ENCODE data around the gene NACC2.
"Not testable (repeated sequence)": the region's sequence is repeated elsewhere in the genome, so short reads cannot be mapped to it uniquely, and the experiment has no call there.

The NACC2 gene

DNA sequence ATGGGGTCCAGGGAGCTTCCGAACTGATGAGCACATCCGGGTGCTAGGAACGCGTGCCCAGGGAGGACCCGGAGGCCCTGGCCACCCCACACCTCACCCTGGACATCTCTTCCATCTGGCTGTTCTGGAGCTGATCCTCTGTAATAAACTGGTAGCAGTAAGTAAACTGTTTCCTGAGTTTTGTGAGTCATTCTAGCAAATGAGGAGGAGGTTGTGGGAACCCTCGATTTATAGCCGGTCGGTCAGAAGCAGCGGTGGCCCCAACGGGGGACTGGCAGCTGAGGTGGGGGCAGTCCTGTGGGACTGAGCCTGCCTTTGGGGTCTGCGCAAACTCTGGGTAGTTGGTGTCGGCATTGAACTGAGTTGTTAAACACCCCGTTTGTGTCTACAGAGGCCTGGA, 118.6 kb downstream of the NACC2 start:
- DNase-seq (ENCODE audit: low spot score), result no peak

DNA sequence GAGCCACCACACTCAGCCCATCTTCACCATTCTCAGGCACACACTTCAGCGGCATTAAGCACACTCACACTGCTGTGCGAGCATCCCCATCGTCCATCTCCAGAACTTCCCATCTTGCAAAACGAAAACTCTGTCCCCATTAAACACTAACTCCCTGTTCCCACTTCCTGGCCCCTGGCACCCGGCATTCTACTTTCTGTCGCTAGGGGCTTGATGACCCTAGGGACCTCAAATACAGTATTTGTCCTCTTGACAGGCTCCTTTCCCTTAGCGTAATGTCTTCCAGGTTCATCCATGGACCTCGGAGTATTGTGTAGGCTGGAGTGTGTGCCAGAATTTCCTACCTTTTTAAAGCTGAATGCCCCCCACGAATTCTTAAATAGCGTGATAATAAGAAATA, 119.3 kb downstream of the NACC2 start:
- no peak for DNase-seq (ENCODE audit: low spot score)

DNA sequence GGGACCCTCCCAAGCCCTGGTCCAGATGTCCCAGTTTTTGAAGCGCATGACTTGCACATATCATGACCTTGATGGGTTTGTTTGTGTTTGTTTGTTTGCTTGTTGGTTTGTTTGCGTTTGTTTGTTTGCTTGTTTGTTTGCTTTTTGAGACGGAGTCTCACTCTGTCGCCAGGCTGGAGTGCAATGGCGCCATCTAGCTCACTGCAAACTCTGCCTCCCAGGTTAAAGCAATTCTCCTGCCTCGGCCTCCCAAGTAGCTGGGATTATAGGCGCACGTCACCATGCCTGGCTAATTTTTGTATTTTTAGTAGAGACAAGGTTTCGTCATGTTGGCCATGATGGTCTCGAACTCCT, 120.9 kb downstream of the NACC2 start:
- no peak for DNase-seq (ENCODE audit: low spot score)

DNA sequence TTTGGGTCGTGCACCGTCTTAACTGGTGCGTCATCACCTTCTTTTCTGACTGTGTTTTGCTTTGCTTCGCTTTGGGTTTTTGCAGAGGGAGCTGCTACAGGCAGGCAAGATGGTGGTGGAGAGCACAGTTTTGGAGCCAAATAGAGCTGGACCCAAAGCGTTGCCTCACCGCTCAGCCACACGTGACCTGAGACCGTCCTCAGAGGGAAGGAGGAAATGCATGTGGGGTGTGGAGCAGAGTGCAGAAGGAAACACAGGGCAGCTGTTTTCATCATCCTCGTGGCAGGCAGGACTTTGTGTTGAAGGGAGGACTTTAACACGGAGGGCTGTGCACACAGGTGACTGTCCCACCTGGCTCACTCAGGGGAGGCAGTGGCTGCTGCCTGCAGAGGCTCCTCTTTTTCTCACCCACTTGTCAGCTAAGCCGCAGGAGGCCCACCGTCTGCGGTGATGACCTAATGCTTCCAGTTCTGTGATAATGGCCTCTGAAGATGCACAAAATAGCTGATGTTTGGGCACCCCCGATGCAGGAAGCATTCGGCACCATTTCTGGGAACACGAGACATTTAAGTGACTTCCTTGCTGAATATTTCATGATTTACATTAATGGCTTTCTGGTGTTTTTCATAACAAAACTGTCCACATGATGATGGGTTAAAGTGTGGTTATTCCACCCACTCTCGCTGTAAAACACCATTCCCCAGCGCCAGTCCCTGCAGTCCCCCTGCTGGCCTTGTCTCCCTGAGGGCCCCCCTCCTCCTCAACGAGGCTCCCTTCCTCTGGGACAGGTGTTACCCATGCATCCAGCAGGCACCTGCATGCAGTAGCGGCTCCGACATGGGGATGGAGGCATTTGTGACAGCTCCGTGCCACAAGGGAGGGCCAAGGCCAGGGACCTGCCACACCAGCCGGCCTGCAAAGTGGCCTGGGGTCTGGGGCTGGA, 121.5 kb downstream of the NACC2 start:
- DNase-seq (ENCODE audit: low spot score), result no peak

DNA sequence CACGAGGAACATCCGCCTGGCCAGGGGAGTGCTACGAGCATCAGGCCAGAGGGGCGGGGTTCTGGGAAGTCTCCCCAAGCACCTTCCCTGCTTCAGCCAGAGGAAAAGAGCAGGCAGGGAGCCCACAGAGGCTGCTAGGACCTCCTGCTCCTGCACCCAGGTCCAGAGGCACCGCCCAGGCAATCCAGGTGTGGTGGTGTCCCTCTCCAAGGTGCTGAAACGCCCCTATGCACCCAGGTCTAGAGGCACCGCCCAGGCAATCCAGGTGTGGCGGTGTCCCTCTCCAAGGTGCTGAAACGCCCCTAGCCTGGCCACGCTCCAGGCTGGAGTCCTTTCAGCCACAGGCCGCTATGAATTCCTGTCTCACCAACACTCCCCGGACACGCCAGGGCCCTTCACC, 123.2 kb downstream of the NACC2 start:
- no peak for DNase-seq (ENCODE audit: low spot score)

DNA sequence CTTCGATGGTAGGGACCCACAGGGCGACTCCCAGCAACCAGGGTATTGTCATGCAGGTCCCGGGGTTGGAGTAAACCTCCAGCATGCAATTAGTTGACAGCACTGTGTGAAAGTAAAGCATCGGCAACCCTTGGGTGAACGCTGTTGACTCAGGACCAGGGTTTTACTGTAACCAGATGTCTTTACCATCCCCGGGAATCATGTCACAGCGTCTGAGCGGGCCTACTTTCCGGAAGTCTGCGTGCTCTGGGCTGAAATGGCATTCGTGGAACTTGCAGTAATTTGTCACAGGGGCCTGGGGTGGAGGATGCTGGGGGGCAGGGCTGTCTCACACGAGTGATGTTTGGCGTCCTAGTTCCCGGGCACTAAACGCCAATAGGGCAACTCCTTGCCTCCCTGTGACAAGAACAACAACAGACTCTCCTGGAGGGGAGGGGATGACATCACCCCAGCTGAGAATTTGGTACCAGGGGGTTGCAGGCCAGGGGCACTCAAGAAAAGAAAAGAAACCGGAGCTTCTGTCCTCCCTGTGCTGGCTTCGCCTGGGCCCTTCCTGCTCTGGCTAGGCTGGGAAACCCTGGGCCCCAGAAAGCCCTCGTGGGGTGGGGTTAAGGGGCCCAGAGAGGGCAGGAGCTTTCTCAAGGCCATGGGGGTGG, 123.8 kb downstream of the NACC2 start:
- DNase-seq (ENCODE audit: low spot score), result no peak

DNA sequence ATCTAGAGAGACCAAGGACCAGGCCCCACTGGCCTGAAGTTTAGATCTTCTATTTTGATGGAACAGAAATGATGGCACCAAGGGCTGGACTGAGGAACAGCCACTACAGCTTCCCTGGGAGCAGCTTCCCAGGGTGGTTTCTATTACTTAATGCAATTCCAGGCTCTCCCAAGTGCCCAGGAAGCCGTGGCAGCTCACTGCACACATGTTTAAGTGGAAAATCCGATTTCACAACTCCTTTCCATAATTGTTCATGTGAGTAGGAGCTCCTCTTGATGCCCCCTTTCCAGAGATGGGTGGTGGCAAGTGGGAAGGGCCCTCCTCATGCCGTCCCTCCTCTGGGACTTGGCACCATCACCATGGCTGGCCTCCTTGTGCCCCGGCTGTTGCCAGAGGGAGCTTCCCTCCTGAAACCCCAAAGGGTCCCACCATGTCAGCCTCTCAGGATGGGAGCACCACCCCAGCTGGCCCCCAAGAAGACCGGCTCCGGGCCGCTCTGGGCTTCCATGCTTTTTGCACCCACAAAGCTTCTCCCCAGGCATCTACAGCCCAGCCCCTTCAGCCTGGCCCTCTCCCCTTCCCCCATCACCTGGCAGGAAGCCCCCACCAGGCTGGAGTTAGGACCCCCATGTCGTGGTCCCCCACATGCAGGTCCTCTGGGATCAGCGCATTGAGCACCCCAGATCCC, 124.8 kb downstream of the NACC2 start:
- no peak for DNase-seq (ENCODE audit: low spot score)

DNA sequence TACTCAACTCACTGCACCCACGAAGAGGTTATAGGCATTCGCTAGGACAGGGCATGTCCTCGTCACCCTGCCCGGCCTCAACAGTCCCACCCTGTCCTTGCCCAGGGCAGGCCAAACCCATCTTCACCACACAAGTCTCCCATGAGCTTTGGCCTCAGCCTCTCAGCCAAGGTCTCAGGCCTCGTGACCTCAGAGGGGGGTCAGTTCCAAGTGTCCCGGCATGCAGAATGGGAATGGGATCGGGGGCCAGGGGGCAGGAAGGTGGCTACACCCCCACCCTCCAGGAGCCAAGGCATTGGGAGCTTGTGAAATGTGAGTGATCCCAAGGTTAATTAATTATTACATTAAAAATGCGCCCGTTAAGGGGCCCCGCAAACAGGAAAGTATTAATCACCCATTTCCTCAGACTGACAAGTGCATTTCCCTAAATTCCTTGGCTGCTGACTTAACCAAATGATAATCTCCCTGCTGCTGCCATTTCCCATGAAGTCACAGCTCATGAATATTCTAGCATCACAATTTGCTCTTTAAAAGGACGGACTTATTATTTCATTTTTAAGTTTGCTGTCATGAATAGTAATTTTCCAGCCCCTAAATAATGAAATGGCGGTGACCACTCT, 125.9 kb downstream of the NACC2 start:
- DNase-seq (ENCODE audit: low spot score), result no peak

DNA sequence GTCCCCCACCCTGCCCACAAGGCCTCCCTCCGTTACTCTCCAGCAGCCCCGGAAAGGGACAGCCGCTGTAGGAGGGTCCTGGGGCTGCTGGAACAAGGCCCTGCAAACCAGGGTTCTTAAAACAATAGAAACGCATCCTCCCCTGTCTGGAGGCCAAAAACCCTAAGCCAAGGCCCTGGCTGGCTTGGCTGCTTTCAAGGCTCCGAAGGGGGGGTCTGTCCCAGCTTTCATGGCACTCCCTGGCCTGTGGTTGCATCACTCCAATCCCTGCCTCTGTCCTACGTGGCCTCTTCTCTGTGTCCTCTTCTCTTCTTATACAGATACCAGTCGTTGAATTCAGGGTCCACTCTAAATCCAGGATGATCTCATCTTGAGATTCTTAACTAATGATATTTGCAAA, 126.5 kb downstream of the NACC2 start:
- DNase-seq (ENCODE audit: low spot score), result no peak

DNA sequence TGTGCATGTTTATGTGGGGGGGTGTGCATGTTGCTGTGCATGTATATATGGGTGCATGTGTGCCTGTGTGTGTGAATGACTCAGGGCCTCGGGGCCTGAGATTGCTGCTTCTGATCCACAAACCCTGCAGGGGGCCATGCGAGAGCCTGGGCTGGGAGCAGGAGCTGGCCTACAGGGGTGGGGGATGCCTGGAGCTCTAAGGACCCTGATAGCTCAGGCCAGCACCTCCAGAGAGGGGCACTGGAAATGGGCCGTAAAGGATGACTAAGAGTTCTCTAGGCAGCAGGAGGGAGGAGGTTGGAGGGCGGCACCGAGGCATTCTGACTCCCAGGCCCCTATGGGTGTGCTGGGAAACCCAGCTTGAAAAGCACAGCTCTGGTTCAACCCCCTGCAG, 127.0 kb downstream of the NACC2 start:
- DNase-seq (ENCODE audit: low spot score), result no peak

DNA sequence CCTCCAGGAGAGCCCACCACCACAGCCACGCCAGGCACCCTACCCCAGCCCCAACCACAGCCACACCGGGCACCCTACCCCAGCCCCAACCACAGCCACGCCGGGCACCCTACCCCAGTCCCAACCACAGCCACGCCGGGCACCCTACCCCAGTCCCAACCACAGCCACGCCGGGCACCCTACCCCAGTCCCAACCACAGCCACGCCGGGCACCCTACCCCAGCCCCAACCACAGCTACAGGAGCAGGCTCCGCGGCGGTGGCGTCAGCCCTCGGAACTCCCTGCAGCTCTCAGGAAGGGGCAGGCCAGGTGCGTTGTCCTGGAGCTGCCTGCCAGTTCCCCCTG, 128.2 kb downstream of the NACC2 start:
- DNase-seq (ENCODE audit: low spot score), result not testable (repeated sequence)

DNA sequence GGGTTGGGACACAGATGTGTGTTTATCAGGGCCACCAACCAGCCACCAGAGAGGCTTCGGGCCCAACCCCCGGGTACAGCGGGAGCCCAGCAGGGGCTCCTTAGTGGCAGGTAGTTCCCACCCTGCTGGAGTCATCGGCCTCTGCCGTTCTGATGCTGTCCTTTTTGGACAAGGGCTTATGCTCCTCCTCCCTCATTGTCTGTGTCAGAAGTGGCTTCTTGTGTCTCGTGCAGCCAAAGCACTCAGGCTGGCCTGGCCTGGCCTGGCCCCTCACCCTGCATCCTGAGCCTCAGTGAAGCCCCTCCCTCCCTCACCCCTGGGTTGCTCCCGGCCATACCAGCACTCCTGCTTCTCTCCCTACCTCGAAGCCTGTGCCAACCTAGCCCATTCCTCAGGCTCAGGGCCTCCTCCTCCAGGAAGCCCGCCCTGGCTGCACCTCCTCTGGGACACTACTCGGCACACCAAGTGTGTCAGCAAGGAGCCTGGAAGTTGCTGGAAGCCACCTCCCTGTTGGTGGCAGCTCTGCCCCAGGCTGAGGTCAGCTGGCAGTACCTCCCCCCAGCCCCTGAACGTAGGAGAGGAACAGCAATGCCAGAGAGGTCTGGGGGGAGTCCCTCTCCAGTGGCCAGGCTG, 129.8 kb downstream of the NACC2 start:
- DNase-seq (ENCODE audit: low spot score), result no peak

DNA sequence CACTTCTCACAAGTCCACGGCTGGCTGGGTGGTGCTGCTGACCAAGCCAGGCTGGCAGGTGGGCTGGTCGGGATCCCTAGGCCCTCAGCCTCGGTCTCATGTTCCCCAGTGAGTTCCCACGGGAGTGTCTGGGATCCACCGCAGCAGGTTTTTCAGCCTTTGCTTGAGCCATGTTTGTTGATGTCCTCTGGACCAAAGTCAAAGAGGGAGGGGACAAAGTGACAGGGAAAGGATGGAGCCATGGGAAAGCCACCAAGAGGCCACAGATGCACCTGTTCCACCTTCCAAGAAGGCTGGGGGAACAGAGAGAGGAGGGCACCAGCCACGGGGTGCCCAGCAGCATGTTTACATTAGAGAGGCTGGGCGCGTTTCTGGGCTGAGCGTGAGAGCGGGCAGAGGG, 131.2 kb downstream of the NACC2 start:
- no peak for DNase-seq (ENCODE audit: low spot score)

DNA sequence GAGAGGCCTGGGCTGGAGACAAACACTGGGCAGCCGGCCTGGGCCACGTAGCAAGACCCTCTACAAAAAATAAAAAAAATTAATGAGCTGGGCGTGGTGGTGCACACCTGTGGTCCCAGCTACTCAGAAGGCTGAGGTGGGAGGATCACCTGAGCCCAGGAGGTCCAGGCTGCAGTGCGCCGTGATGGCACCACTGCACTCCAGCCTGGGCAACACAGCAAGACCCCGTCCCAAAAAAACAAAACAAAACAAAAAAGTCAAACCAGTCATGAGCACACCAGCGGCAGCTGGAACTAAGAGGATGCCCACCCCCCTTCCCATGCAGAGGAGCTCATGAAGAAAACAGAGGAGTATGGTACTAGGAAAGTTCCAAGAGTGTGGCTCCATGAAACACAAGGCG, 131.8 kb downstream of the NACC2 start:
- no peak for DNase-seq (ENCODE audit: low spot score)

DNA sequence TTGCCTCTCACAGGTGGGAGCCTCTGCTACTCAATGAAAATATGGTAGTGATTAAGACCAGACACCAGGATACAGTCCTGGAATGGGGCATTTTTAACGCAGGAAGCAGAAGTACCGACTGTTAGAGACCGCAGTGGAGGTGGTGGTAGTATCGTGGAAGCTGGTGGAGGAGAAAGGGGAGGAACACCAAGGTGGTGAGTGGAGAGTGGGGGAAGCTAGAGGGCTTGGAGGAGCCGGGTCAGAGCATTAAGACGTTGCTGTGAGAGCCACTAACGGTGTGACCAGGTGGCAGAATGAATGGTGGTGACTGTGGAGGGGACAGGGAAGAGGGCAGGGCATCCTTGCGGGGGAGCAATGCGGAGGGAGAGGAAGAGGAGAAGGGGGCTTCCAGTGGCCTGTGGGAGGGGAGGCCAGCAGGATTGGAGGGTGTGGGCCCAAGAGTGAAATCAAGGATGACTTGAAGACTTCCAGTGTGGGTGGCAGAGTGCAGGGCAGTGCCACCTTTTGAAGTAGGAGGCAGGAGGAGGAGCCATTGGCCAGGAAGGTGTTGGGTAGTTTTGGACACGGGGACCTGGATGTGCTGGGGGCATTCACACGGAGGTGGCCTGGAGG, 132.3 kb downstream of the NACC2 start:
- DNase-seq (ENCODE audit: low spot score), result no peak

DNA sequence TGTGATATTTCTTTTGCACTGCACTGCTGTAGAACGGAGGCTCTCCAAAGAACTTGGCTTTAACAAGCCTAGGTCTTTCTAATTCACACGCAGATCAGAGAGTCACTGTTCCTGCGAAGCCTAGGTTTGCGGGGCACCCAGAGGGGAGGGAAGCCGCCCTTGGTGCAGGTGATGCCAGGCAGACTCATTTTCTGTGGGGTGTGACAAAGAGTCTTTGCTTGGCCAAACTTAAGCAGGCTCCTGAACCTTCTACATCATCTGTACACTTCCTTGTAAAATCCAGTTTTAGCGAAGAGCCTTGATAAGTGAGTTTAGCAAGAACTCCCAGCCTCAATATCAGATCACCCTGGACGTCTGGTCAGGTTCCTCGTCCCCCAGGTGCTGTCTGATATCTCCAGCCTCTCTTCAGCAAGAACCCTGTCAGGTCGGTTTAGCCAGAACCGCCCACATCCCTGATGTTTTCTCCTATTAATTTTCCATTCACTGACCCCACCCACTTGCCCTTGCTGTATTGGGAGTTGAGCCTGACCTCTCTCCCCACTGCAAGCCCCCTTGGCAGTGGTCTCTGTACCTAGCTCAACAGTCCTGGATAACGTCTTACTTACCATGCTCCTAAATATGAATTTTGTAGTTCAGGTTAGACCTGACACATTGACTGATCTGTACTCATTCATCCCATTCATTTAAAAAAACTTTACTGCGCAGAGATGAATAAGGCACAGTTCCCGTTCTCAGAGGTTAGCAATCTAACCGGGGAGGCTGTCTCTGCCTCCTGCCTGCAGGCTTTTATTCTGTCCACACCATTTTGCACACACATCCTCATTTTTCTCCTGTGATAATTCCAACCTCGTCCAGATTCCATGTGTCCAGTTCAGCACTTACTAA, 133.0 kb downstream of the NACC2 start:
- DNase-seq (ENCODE audit: low spot score), result no peak

DNA sequence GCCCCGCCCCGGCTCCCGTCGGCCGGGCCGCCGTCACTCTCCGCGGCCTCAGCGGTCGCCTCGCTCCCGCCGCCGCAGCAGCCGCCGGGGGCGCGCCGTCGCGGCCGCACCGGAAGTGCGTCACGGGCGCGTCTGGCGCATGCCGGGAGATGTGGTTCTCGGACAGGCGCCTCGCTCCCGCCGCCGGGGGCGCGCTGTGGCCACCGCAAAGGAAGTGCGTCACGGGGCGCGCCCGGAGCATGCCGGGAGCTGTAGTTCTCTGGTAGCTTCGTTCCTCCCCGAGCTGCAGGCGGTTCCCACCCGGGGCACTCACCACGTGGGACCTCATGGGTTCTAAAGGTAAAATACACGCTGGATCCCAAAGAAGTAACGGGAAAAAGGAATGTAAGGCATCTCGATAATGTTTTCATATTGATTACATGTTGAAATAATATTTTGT, 133.8 kb downstream of the NACC2 start, which contains the start of gene UBAC1:
UBAC1 (minus strand) TSS at position 97 of the 439 bp plus-strand sequence. CDS start 211 bp downstream, outside the sequence.
- peak; percentile 96 for DNase-seq (ENCODE audit: low spot score)

DNA sequence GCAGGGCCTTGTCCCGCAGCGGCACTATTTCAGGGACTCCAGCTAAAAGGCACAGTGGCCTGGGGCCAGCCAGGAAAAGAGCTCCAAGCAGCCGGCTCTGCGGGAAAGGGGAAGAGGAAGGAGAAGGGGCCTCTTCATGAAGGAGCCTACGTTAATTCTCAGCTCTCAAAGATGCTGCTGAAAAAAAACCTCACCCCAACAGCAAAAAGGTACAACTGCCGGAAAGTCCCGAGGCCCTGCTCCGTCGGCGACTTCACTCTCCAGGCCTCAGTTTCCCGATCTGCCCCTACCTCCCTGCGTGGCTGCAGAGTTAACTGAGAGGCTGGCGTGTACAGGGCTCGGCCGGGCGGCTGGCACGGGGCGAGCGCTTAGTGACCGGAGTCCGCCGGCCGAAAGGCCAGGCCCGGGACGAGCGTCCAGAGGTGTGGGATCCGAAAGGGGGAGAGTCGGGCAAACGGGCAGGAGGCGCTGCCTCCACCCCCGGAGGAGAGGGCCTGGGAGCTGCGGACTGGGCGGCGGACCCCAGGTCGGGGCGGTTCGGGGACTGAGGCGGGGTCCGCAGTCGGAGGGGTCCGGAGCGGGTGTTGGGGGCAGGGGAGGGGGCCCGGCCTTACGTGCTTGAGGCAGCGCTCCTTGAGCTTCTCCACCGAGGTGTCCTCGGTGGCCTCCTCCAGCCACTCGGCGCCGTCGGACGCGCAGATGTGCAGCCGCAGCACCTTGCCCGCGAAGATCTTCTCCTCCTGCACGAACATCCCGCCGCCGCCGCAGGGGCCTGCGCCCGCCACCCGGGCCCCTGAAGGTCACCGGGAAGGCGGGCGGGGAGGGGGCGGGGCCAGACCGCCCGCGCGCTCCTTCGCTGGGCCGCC, 134.4 kb downstream of the NACC2 start:
- no peak for DNase-seq (ENCODE audit: low spot score)

DNA sequence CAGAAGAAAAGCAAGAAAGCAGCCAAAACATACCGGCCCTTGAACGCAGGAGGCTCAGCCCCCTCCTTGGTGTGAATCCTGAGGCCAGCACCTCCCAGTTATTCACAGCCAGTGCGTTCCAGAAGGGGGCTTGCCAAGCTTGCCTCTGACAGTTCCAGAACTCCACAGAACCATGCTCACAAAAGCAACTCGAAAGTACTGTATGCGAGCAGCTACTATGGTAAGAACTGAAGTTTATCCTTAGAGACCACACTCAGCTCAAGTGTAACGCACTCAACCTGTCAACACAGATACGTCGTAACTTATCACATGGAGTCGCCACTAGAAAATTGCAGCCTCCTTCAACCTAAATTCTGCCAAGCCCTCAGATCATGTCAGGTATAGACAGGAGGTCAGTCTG, 135.3 kb downstream of the NACC2 start:
- no peak for DNase-seq (ENCODE audit: low spot score)

DNA sequence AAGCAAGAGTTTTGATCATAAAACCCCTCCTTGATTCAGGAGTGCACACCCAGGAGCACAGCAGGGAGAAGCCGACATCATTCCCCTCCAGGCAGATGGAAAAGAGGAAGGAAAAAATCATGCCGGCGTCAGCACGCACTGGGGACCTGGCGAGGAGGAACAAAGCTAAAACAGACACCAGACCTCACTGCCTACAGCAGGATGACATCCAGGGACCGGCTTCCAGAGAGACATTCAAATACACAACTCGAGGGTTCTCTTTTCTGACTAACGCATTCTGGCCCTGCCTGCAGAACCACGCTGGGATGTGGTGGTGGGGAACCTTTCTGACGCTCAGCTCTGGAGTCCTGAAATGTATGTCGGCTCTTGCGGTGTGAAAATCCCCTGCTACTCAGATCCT, 136.6 kb downstream of the NACC2 start:
- DNase-seq (ENCODE audit: low spot score), result peak; percentile 56
